Measurements from ENCODE around the gene SRSF5.

SRSF5 gene

DNA sequence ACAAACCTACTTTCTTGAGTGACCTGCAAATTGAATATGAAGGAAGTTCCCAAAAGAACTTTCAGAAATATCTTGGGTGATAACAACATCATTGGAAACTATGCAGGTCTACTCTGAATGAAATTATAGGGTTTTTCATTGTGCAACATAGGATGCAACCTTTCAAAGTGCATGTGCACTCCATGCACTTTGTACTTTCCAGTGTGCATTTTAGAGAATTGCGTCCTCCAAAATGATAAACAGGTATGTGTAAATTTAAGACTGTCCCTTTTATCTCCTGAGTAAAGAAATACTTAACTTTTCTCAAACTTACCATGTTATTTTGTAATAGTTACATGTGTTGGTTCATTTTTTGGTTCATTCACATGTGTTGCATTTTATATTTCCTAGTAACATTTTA lies 13.2 kb downstream of the SRSF5 start:
- Histone ChIP-seq H3F3A (ENCODE audit: low read depth) (no peaks in the 10 kb centered on the region), H3K4me2 (ENCODE audit: low read depth, low read length, poor library complexity, severe bottlenecking) (no peak overlapping the region), H3K4me3 (ENCODE audit: low read length, poor library complexity, severe bottlenecking) (no peak overlapping the region), H4K20me1 (ENCODE audit: insufficient read depth, low read length, poor library complexity, severe bottlenecking) (peaks cover 11% of the 10 kb centered on the region), H3K9me2 (replicated peaks; ENCODE audit: low read depth, low read length) (no peaks in the 10 kb centered on the region), H3K79me2 (ENCODE audit: insufficient read depth, low read length) (peaks cover 11% of the 10 kb centered on the region), H2AFZ (ENCODE audit: low read length) (no peak overlapping the region), H3K9me3 (ENCODE audit: insufficient read depth, low read depth, low read length) (no peaks in the 10 kb centered on the region), H3K36me3 (ENCODE audit: insufficient read depth, low read length) (peaks cover 31% of the 10 kb centered on the region; the same call in 1 of the 2 replicates), H3K27me3 (ENCODE audit: insufficient read depth, low read length, poor library complexity, severe bottlenecking) (no peaks in the 10 kb centered on the region), H3K4me1 (ENCODE audit: insufficient read depth, low read length, poor library complexity, severe bottlenecking) (no peaks in the 10 kb centered on the region), H3K9ac (ENCODE audit: low read depth, low read length, poor library complexity, severe bottlenecking) (no peak overlapping the region)
- TF ChIP-seq EZH2phosphoT487 (IDR thresholded peaks at IDR 0.05; ENCODE audit: borderline replicate concordance) = no peak
- TF ChIP-seq, protein P1, sequence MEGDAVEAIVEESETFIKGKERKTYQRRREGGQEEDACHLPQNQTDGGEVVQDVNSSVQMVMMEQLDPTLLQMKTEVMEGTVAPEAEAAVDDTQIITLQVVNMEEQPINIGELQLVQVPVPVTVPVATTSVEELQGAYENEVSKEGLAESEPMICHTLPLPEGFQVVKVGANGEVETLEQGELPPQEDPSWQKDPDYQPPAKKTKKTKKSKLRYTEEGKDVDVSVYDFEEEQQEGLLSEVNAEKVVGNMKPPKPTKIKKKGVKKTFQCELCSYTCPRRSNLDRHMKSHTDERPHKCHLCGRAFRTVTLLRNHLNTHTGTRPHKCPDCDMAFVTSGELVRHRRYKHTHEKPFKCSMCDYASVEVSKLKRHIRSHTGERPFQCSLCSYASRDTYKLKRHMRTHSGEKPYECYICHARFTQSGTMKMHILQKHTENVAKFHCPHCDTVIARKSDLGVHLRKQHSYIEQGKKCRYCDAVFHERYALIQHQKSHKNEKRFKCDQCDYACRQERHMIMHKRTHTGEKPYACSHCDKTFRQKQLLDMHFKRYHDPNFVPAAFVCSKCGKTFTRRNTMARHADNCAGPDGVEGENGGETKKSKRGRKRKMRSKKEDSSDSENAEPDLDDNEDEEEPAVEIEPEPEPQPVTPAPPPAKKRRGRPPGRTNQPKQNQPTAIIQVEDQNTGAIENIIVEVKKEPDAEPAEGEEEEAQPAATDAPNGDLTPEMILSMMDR (conservative IDR thresholded peaks at IDR 0.05; ENCODE audit: low read length) = no peak

DNA sequence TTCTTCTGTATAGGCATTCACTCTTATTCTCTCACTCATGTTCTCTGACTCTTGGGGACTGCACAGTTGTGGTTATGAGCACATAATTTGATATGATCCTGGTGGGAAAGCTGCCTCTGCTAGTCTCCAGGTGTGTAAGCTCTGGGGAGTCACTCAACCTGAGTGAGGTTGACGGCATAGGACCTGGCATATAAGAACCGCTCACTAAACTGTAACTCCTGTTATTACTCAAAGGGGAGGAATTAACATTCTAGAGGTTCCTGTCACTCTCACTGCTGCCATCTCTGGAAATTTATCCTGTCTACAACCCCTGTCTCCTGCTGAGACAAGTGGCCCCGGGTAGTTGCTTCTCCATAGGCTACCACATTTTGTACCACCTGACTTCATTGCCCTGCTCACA lies 14.0 kb downstream of the SRSF5 start:
- no peak overlapping the region for H3K4me3 ChIP-seq (ENCODE audit: low read length, poor library complexity, severe bottlenecking)
- peaks cover 22% of the 10 kb centered on the region; the same call in 1 of the 2 replicates for H3K36me3 ChIP-seq (ENCODE audit: insufficient read depth, low read length)
- no peak overlapping the region for H2AFZ ChIP-seq (ENCODE audit: low read length)
- H3K79me2 ChIP-seq (ENCODE audit: insufficient read depth, low read length) = peaks cover 2% of the 10 kb centered on the region; the same call in 1 of the 2 replicates
- peaks cover 2% of the 10 kb centered on the region for H4K20me1 ChIP-seq (ENCODE audit: insufficient read depth, low read length, poor library complexity, severe bottlenecking)
- no peaks in the 10 kb centered on the region for H3K27me3 ChIP-seq (ENCODE audit: insufficient read depth, low read length, poor library complexity, severe bottlenecking)
- no peak overlapping the region for H3K4me2 ChIP-seq (ENCODE audit: low read depth, low read length, poor library complexity, severe bottlenecking)
- H3K4me1 ChIP-seq (ENCODE audit: insufficient read depth, low read length, poor library complexity, severe bottlenecking) = no peaks in the 10 kb centered on the region
- no peak for TF ChIP-seq EZH2phosphoT487 (IDR thresholded peaks at IDR 0.05; ENCODE audit: borderline replicate concordance)
- TF ChIP-seq, protein P1 (conservative IDR thresholded peaks at IDR 0.05; ENCODE audit: low read length) = no peak
- no peaks in the 10 kb centered on the region for H3K9me3 ChIP-seq (ENCODE audit: insufficient read depth, low read depth, low read length)
- no peaks in the 10 kb centered on the region for H3F3A ChIP-seq (ENCODE audit: low read depth)
- H3K9ac ChIP-seq (ENCODE audit: low read depth, low read length, poor library complexity, severe bottlenecking) = no peak overlapping the region
- no peaks in the 10 kb centered on the region for H3K9me2 ChIP-seq (replicated peaks; ENCODE audit: low read depth, low read length)

DNA sequence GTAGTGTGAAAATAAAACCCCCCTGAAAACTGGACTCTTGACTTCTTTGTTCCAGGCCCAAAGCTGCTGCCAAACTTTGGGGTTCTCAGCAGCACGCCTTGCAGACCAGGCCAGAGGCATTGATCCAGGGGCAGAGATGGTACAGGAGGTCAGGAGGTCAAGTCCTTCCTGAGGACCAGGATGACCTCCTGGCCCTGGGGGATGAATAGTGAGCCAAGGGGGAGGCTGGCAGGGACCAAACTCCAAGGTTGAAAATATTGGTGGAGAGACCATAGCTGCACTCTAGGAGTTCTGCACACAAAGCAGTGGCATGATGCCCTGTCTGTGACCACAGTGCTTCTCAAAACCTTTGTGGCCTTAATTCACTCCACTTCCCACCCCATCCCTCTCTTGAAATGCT lies 18.0 kb downstream of the SRSF5 start:
- Histone ChIP-seq H3K4me1 (ENCODE audit: insufficient read depth, low read length, poor library complexity, severe bottlenecking) (no peaks in the 10 kb centered on the region), H4K20me1 (ENCODE audit: insufficient read depth, low read length, poor library complexity, severe bottlenecking) (no peaks in the 10 kb centered on the region)
- TF ChIP-seq, protein P1 (conservative IDR thresholded peaks at IDR 0.05; ENCODE audit: low read length) = no peak
- no peak for TF ChIP-seq EZH2phosphoT487 (IDR thresholded peaks at IDR 0.05; ENCODE audit: borderline replicate concordance)

More for the DNA sequence above, 18.0 kb downstream of the SRSF5 start:
- Histone ChIP-seq H2AFZ (ENCODE audit: low read length) (no peak overlapping the region), H3K36me3 (ENCODE audit: insufficient read depth, low read length) (no peaks in the 10 kb centered on the region), H3K79me2 (ENCODE audit: insufficient read depth, low read length) (no peaks in the 10 kb centered on the region), H3K4me3 (ENCODE audit: low read length, poor library complexity, severe bottlenecking) (no peak overlapping the region), H3K27me3 (ENCODE audit: insufficient read depth, low read length, poor library complexity, severe bottlenecking) (no peaks in the 10 kb centered on the region), H3F3A (ENCODE audit: low read depth) (no peaks in the 10 kb centered on the region), H3K4me2 (ENCODE audit: low read depth, low read length, poor library complexity, severe bottlenecking) (no peak overlapping the region), H3K9me3 (ENCODE audit: insufficient read depth, low read depth, low read length) (no peaks in the 10 kb centered on the region), H3K9me2 (replicated peaks; ENCODE audit: low read depth, low read length) (no peaks in the 10 kb centered on the region), H3K9ac (ENCODE audit: low read depth, low read length, poor library complexity, severe bottlenecking) (no peak overlapping the region)

Measured in Loucy (cell line).